Measurements from ENCODE around the gene DDX41. TPM values are rescaled to one million over a fixed set of nuclear protein-coding genes. Genes with fewer than 3 reads are reported as not detected.

The DDX41 gene
- total and polyA plus RNA-seq, 2 of the 13 experiments (the other 11 are each of a cell fraction or from before 2014, with no cell fraction given), result 62.8 to 105 TPM

DNA sequence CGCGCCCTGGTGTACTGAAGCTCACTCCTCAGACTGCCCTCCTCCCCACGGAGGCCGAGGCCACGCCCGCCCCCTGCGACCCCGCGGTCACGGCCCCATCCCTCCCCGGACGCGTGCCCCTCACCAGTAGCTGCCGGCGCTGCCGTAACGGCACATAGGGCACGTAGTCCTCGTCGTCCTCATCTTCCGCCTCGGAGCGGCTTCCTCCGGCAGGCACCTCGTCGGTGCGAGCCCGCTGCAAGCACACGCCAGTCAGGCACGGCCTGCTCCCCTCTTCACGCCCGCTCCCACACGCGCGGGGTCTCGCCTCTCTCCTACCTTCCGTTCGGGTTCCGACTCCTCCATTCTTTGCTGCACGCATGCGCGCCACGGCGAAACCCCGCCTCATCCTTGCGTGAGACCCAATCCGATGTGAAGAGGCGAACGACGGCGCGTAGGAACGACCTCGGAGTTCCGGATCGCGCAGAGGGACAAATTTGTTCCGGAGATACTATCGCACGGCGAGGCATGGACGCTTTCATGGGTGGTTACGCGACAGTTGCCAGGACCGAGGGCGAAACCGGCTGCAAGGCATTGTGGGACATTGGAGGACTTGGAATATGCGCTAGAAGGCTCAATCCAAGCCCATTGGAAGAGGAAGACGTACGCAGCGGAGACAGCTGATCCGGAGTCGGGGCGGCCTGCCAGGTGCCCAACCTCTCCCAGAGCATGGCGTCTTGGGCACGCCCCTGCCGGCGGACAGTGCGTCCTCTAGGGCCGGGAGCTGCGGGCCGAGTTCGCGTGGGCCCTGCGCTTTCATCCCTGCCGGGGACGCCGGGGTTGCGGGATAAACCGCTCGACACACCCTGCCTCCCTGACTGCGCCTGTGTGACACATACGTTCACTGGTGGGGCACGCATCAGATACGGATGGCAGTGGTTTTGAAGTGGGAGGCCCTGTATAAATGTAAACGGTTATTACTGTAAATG is at the start of gene DDX41 (continued):
- TF ChIP-seq TAF1 (CRISPR knock-in tag; IDR thresholded peaks at IDR 0.05) (peak; percentile 97), RBFOX2 (IDR thresholded peaks at IDR 0.05; ENCODE audit: low read depth, low read length) (peak; percentile 93), TCF12 (IDR thresholded peaks at IDR 0.05) (no peak), TCF12 (CRISPR knock-in tag; IDR thresholded peaks at IDR 0.05) (peak; percentile 66; the same call in 1 of the 2 replicates), TEAD3 (CRISPR knock-in tag; optimal IDR thresholded peaks at IDR 0.05; ENCODE audit: borderline replicate concordance) (peak; percentile 85), ESRRA (CRISPR knock-in tag; IDR thresholded peaks at IDR 0.05; ENCODE audit: low read depth) (peak; percentile 18; the same call in 1 of the 2 replicates), RARG (CRISPR knock-in tag; IDR thresholded peaks at IDR 0.05; ENCODE audit: low read depth) (peak; percentile 95), ZMAT3 (CRISPR knock-in tag; conservative IDR thresholded peaks at IDR 0.05) (no peak), SP140L (CRISPR knock-in tag; IDR thresholded peaks at IDR 0.05; ENCODE audit: borderline replicate concordance) (peak; percentile 74; the same call in 1 of the 2 replicates), MIER2 (CRISPR knock-in tag; IDR thresholded peaks at IDR 0.05) (peak; percentile 81; the same call in 1 of the 2 replicates), U2AF1 (optimal IDR thresholded peaks at IDR 0.05; ENCODE audit: low read depth, low read length) (no peak), DNMT1 (CRISPR knock-in tag; IDR thresholded peaks at IDR 0.05) (peak; percentile 72; the same call in 1 of the 2 replicates), THAP11 (CRISPR knock-in tag; IDR thresholded peaks at IDR 0.05) (peak; percentile 97), TAF15 (IDR thresholded peaks at IDR 0.05; ENCODE audit: low read depth, low read length, poor library complexity, severe bottlenecking) (peak; percentile 60), SRSF1 (optimal IDR thresholded peaks at IDR 0.05; ENCODE audit: low read depth, low read length) (peak; percentile 40), ZNF672 (CRISPR knock-in tag; IDR thresholded peaks at IDR 0.05) (peak; percentile 79; the same call in 1 of the 2 replicates), CBX5 (CRISPR knock-in tag; IDR thresholded peaks at IDR 0.05; ENCODE audit: borderline replicate concordance) (peak; percentile 85), PRMT3 (CRISPR knock-in tag; IDR thresholded peaks at IDR 0.05; ENCODE audit: borderline replicate concordance, low read depth) (no peak; the same call in 1 of the 2 replicates), NRL (CRISPR knock-in tag; IDR thresholded peaks at IDR 0.05; ENCODE audit: borderline replicate concordance) (no peak; the same call in 1 of the 2 replicates), HNRNPL (IDR thresholded peaks at IDR 0.05; ENCODE audit: low read depth, low read length) (0 out of 2 replicates have a peak, but pooled peaks have one; percentile 59), ZNF343 (CRISPR knock-in tag; IDR thresholded peaks at IDR 0.05) (peak; percentile 76; the same call in 1 of the 2 replicates)
- TF ChIP-seq, protein P1, sequence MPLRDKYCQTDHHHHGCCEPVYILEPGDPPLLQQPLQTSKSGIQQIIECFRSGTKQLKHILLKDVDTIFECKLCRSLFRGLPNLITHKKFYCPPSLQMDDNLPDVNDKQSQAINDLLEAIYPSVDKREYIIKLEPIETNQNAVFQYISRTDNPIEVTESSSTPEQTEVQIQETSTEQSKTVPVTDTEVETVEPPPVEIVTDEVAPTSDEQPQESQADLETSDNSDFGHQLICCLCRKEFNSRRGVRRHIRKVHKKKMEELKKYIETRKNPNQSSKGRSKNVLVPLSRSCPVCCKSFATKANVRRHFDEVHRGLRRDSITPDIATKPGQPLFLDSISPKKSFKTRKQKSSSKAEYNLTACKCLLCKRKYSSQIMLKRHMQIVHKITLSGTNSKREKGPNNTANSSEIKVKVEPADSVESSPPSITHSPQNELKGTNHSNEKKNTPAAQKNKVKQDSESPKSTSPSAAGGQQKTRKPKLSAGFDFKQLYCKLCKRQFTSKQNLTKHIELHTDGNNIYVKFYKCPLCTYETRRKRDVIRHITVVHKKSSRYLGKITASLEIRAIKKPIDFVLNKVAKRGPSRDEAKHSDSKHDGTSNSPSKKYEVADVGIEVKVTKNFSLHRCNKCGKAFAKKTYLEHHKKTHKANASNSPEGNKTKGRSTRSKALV (CRISPR knock-in tag; IDR thresholded peaks at IDR 0.05), result 0 out of 2 replicates have a peak, but pooled peaks have one; percentile 46
- TF ChIP-seq, protein P2, sequence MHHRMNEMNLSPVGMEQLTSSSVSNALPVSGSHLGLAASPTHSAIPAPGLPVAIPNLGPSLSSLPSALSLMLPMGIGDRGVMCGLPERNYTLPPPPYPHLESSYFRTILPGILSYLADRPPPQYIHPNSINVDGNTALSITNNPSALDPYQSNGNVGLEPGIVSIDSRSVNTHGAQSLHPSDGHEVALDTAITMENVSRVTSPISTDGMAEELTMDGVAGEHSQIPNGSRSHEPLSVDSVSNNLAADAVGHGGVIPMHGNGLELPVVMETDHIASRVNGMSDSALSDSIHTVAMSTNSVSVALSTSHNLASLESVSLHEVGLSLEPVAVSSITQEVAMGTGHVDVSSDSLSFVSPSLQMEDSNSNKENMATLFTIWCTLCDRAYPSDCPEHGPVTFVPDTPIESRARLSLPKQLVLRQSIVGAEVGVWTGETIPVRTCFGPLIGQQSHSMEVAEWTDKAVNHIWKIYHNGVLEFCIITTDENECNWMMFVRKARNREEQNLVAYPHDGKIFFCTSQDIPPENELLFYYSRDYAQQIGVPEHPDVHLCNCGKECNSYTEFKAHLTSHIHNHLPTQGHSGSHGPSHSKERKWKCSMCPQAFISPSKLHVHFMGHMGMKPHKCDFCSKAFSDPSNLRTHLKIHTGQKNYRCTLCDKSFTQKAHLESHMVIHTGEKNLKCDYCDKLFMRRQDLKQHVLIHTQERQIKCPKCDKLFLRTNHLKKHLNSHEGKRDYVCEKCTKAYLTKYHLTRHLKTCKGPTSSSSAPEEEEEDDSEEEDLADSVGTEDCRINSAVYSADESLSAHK (CRISPR knock-in tag; IDR thresholded peaks at IDR 0.05; ENCODE audit: borderline replicate concordance), result 0 out of 2 replicates have a peak, but pooled peaks have one; percentile 52

Data from HepG2 (cell line).